Panc1 (cell line): ENCODE results near the gene TBXA2R. TPM values are rescaled to one million over a fixed set of nuclear protein-coding genes. Genes with fewer than 3 reads are reported as not detected.

ENCODE experiments used
- ATAC-seq: fragments of 200-7000 bp; cut with Tn5 transposase; 2 replicates; pipeline ENCODE4 v1.9.1; 2020; ENCODE audit warnings: mild to moderate bottlenecking, moderate library complexity
- BruUV-seq: library from RNA; stranded (reverse); fragments of 400-500 nt; replicated peaks from 2 replicates; lab custom pipeline; 2021; lab: Mats Ljungman, UMichigan
- CTCF ChIA-PET: fragments of 300-600 bp; sonication (Branson Sonifier 250); formaldehyde crosslinking; loops from one replicate; lab custom pipeline; 2022; ENCODE audit warnings: antibody characterized with exemption; lab: Charles Lee
- POLR2A ChIA-PET: fragments of 300-600 bp; sonication (Branson Sonifier 250); formaldehyde crosslinking; loops from one replicate; lab custom pipeline; 2022; ENCODE audit warnings: antibody characterized with exemption; lab: Charles Lee
- DNase-seq: peaks from one replicate; pipeline ENCODE4 v3.0.0-alpha.2; 2010; ENCODE audit warnings: low read depth, low spot score
- H3K27ac ChIP-seq: 2 replicates; pipeline ENCODE4 v1.5.1; 2011; ENCODE audit warnings: mild to moderate bottlenecking, low read length, inconsistent platforms
- H3K27me3 ChIP-seq: fragments of 200-500 bp; sonication (Bioruptor generic); 2 replicates; pipeline ENCODE4 v1.6.0; 2014; ENCODE audit warnings: low read length, inconsistent platforms; ENCODE audit not compliant: control insufficient read depth, insufficient read depth
- H3K36me3 ChIP-seq: fragments of 200-500 bp; sonication (Bioruptor generic); 2 replicates; pipeline ENCODE4 v1.5.1; 2014; ENCODE audit warnings: inconsistent platforms, mild to moderate bottlenecking, low read length, moderate library complexity; ENCODE audit not compliant: control insufficient read depth, insufficient read depth
- H3K4me1 ChIP-seq: 2 replicates; pipeline ENCODE4 v1.5.1; 2011; ENCODE audit warnings: inconsistent platforms, mild to moderate bottlenecking, low read length, moderate library complexity; ENCODE audit not compliant: control insufficient read depth, insufficient read depth
- H3K4me3 ChIP-seq, 2 experiments: 2 replicates each; pipeline ENCODE4 v1.5.1; 2011 to 2012; ENCODE audit warnings: low read depth in 2 of 2, low read length in 2 of 2, mild to moderate bottlenecking in 2 of 2, inconsistent platforms in 1 of 2, moderate library complexity in 1 of 2
- H3K9me3 ChIP-seq: fragments of 200-500 bp; sonication (Bioruptor generic); 2 replicates; pipeline ENCODE4 v1.5.1; 2014; ENCODE audit warnings: low read depth, mild to moderate bottlenecking, inconsistent platforms, low read length, moderate library complexity; ENCODE audit not compliant: control insufficient read depth, insufficient read depth
- CTCF ChIP-seq: fragments of 450-650 bp; IDR thresholded peaks from 2 replicates; pipeline ENCODE4 v1.5.1; 2017; ENCODE audit warnings: mild to moderate bottlenecking
- POLR2AphosphoS5 ChIP-seq: IDR thresholded peaks from 2 replicates; pipeline ENCODE4 v1.6.1; 2012; ENCODE audit warnings: mild to moderate bottlenecking, low read depth, low read length, moderate library complexity
- REST ChIP-seq, 2 experiments: IDR thresholded peaks; 2 replicates each; pipeline ENCODE4 v1.6.1; 2011 to 2012; ENCODE audit warnings: low read depth in 2 of 2, control low read depth in 1 of 2, low read length in 1 of 2, mild to moderate bottlenecking in 1 of 2, moderate library complexity in 1 of 2; ENCODE audit not compliant: insufficient read depth in 1 of 2
- SIN3A ChIP-seq: IDR thresholded peaks from 2 replicates; pipeline ENCODE4 v1.6.1; 2012; ENCODE audit warnings: low read depth, mild to moderate bottlenecking, low read length, moderate library complexity, borderline replicate concordance; ENCODE audit not compliant: insufficient read depth
- TCF7L2 ChIP-seq: IDR thresholded peaks from 2 replicates; pipeline ENCODE4 v1.6.1; 2011; ENCODE audit warnings: mild to moderate bottlenecking, low read depth, low read length, inconsistent platforms
- in situ Hi-C: cut with HindIII; loops from 2 replicates; pipeline ENCODE4 v1.10.0; 2016; ENCODE audit warnings: low sequenced_read_pairs, low pct_unique_long_range_greater_than_20kb
- intact Hi-C: fragments of 100-400 bp; cut with micrococcal nuclease; formaldehyde crosslinking; loops from one replicate; pipeline ENCODE4 v1.10.0; 2022; ENCODE audit not compliant: unreplicated experiment
- total RNA-seq: library from RNA; stranded (reverse); gene quantifications from one replicate; pipeline ENCODE4 v1.2.1, GENCODE V29; 2021; ENCODE audit not compliant: unreplicated experiment

TBXA2R gene
- total RNA-seq, 1 experiment from 2014 or later = 5.2 TPM

- Histone ChIP-seq H3K9me3 (no peaks in the 10 kb centered on the region), H3K4me3 (no peak overlapping the region), H3K36me3 (0 out of 2 replicates have a peak, but pooled peaks cover 3% of the 10 kb centered on the region), H3K4me1 (no peaks in the 10 kb centered on the region), H3K27ac (no peak overlapping the region), H3K27me3 (no peaks in the 10 kb centered on the region)
- CTCF ChIA-PET = no interaction called here
- TF ChIP-seq CTCF = peak; percentile 73
- no peak for TF ChIP-seq TCF7L2
- in situ Hi-C loops (no loop called here), intact Hi-C loops (no loop called here)
- ATAC-seq (no peak), DNase-seq (no peak)
- BruUV-seq = no TSS peak
- POLR2A ChIA-PET = interaction anchor here (0.5 kb wide), 1 partner anchor 1341 kb away, joined by 3 read pairs; no protein-coding TSS in a partner anchor
These were observed 59.4 kb downstream of the TBXA2R start for GRCh38 chr19:3547301-3547731.

GRCh38 chr19:3546119-3546518 is 60.6 kb downstream of the TBXA2R start:
- Histone ChIP-seq H3K4me3 (no peak overlapping the region), H3K27ac (no peak overlapping the region), H3K9me3 (no peaks in the 10 kb centered on the region), H3K4me1 (no peaks in the 10 kb centered on the region), H3K36me3 (0 out of 2 replicates have a peak, but pooled peaks cover 3% of the 10 kb centered on the region), H3K27me3 (no peaks in the 10 kb centered on the region)
- CTCF ChIA-PET = no interaction called here
- TF ChIP-seq TCF7L2 (no peak), SIN3A (no peak), POLR2AphosphoS5 (no peak), REST (IDR thresholded peaks at IDR 0.05; ENCODE audit: insufficient read depth in 1 of 2, low read depth in 2 of 2, low read length in 1 of 2) (no peak), CTCF (no peak)
- intact Hi-C loops (no loop called here), in situ Hi-C loops (no loop called here)
- DNase-seq = no peak
- POLR2A ChIA-PET = interaction anchor here (0.6 kb wide), 1 partner anchor 85 kb away, joined by 6 read pairs; no protein-coding TSS in a partner anchor
- no peak for ATAC-seq
- BruUV-seq = no TSS peak
